ENCODE measurements around the gene MUC5B.

DNA sequence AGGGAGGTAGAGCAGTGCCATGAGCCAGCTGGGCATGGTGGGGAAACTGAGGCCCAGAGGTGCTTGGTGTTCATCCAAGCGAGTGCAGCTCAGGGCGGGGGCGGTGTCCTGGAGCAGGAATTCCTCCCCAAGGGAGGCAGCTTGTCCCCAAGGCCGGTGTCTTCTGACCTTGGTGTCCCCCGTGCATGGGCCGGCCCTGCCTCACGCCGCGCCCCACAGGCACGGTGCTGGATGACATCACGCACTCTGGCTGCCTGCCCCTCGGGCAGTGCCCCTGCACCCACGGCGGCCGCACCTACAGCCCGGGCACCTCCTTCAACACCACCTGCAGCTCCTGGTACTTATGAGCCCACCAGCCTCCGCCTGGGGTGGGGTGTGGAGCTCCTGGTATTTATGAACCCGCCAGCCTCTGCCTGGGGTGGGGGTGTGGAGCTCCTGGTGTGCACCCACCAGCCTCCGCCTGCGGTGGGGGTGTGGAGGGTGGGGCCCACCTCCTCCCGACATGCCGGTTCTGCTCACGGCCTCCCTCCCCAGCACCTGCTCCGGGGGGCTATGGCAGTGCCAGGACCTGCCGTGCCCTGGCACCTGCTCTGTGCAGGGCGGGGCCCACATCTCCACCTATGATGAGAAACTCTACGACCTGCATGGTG lies 6.7 kb downstream of the MUC5B start:
- TF ChIP-seq, protein P1, sequence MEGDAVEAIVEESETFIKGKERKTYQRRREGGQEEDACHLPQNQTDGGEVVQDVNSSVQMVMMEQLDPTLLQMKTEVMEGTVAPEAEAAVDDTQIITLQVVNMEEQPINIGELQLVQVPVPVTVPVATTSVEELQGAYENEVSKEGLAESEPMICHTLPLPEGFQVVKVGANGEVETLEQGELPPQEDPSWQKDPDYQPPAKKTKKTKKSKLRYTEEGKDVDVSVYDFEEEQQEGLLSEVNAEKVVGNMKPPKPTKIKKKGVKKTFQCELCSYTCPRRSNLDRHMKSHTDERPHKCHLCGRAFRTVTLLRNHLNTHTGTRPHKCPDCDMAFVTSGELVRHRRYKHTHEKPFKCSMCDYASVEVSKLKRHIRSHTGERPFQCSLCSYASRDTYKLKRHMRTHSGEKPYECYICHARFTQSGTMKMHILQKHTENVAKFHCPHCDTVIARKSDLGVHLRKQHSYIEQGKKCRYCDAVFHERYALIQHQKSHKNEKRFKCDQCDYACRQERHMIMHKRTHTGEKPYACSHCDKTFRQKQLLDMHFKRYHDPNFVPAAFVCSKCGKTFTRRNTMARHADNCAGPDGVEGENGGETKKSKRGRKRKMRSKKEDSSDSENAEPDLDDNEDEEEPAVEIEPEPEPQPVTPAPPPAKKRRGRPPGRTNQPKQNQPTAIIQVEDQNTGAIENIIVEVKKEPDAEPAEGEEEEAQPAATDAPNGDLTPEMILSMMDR (conservative IDR thresholded peaks at IDR 0.05; ENCODE audit: low read depth, low read length), result no peak
- TF ChIP-seq EZH2 (IDR thresholded peaks at IDR 0.05; ENCODE audit: low read length, unreplicated experiment), result no peak

Data from PC-3 (cell line).